Lung microvascular endothelial cell (primary cell): ENCODE results near the gene RTL9. TPM values are rescaled to one million over a fixed set of nuclear protein-coding genes. Genes with fewer than 3 reads are reported as not detected.

Experiments used
- DNase-seq, 2 donors: peaks; one replicate each; pipeline versions ENCODE4 v3.0.0 to v3.0.0-alpha.2; 2010; ENCODE audit warnings: low read depth in 2 of 2
- total RNA-seq: library from RNA; depleted of rRNA; stranded (reverse); fragments of >200 nt; gene quantifications from 2 replicates; pipeline ENCODE4 v1.2.1, GENCODE V29; 2014

The RTL9 gene
- total RNA-seq, 1 donor from 2014 or later: not detected

- no peak for DNase-seq
These were observed 17.2 kb upstream of the RTL9 start for GRCh38 chrX:110341189-110342035.

GRCh38 chrX:110346681-110347080, 12.0 kb upstream of the RTL9 start:
- DNase-seq: peak in 1 of 2 donors; percentile 1

GRCh38 chrX:110359273-110359672, 625 bp downstream of the RTL9 start:
- DNase-seq: no peak

GRCh38 chrX:110363244-110363643, 4.6 kb downstream of the RTL9 start:
- DNase-seq: no peak

GRCh38 chrX:110373310-110373709, 14.7 kb downstream of the RTL9 start:
- DNase-seq: no peak

GRCh38 chrX:110374559-110374958, 15.9 kb downstream of the RTL9 start:
- no peak for DNase-seq

- no peak for DNase-seq
These were observed 22.6 kb downstream of the RTL9 start for GRCh38 chrX:110381216-110381615.

GRCh38 chrX:110383414-110383813, 24.8 kb downstream of the RTL9 start:
- no peak for DNase-seq

- DNase-seq: peak; percentile 5 to 57
These were observed 25.8 kb downstream of the RTL9 start for GRCh38 chrX:110384490-110384889.

GRCh38 chrX:110389570-110389969, 30.9 kb downstream of the RTL9 start:
- DNase-seq: no peak

GRCh38 chrX:110391086-110391485, 32.4 kb downstream of the RTL9 start:
- DNase-seq: no peak

GRCh38 chrX:110394651-110395050, 36.0 kb downstream of the RTL9 start:
- DNase-seq: peak in 1 of 2 donors; percentile 25

GRCh38 chrX:110395877-110396276, 37.2 kb downstream of the RTL9 start:
- no peak for DNase-seq

- no peak for DNase-seq
These were observed 38.1 kb downstream of the RTL9 start for GRCh38 chrX:110396735-110397134.

GRCh38 chrX:110397339-110397738, 38.7 kb downstream of the RTL9 start:
- no peak for DNase-seq

GRCh38 chrX:110397904-110398303, 39.3 kb downstream of the RTL9 start:
- no peak for DNase-seq

- no peak for DNase-seq
These were observed 40.8 kb downstream of the RTL9 start for GRCh38 chrX:110399497-110399896.

GRCh38 chrX:110399966-110400365, 41.3 kb downstream of the RTL9 start:
- DNase-seq: no peak

GRCh38 chrX:110401135-110401534, 42.5 kb downstream of the RTL9 start:
- no peak for DNase-seq

GRCh38 chrX:110402091-110402849, 43.6 kb downstream of the RTL9 start:
- DNase-seq: no peak

GRCh38 chrX:110402850-110403221, 44.2 kb downstream of the RTL9 start:
- no peak for DNase-seq

GRCh38 chrX:110403441-110404238, 45.0 kb downstream of the RTL9 start:
- DNase-seq: no peak
